ENCODE measurements around the gene UBE2Z.

Gene UBE2Z

GRCh38 chr17:48960834-48961515, 52.8 kb downstream of the UBE2Z start:
- Histone ChIP-seq H3K9ac (no peak overlapping the region), H3K4me2 (ENCODE audit: low read length) (no peak overlapping the region), H3K79me2 (no peaks in the 10 kb centered on the region), H3K27me3 (ENCODE audit: control insufficient read depth, insufficient read depth, low read length) (no peaks in the 10 kb centered on the region), H3K36me3 (ENCODE audit: control insufficient read depth, insufficient read depth, low read length) (no peaks in the 10 kb centered on the region), H3K4me1 (no peaks in the 10 kb centered on the region), H3K4me3 (ENCODE audit: low read depth, low read length) (no peak overlapping the region), H3K9me3 (ENCODE audit: control insufficient read depth, low read length) (no peaks in the 10 kb centered on the region), H2AFZ (peak overlapping the region; percentile 64), H3K27ac (no peak overlapping the region)
- TF ChIP-seq, protein P1, sequence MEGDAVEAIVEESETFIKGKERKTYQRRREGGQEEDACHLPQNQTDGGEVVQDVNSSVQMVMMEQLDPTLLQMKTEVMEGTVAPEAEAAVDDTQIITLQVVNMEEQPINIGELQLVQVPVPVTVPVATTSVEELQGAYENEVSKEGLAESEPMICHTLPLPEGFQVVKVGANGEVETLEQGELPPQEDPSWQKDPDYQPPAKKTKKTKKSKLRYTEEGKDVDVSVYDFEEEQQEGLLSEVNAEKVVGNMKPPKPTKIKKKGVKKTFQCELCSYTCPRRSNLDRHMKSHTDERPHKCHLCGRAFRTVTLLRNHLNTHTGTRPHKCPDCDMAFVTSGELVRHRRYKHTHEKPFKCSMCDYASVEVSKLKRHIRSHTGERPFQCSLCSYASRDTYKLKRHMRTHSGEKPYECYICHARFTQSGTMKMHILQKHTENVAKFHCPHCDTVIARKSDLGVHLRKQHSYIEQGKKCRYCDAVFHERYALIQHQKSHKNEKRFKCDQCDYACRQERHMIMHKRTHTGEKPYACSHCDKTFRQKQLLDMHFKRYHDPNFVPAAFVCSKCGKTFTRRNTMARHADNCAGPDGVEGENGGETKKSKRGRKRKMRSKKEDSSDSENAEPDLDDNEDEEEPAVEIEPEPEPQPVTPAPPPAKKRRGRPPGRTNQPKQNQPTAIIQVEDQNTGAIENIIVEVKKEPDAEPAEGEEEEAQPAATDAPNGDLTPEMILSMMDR (IDR thresholded peaks at IDR 0.05): no peak

- H2AFZ ChIP-seq: no peak overlapping the region
- no peak overlapping the region for H3K4me3 ChIP-seq (ENCODE audit: low read depth, low read length)
- no peaks in the 10 kb centered on the region for H3K27me3 ChIP-seq (ENCODE audit: control insufficient read depth, insufficient read depth, low read length)
- no peaks in the 10 kb centered on the region for H3K36me3 ChIP-seq (ENCODE audit: control insufficient read depth, insufficient read depth, low read length)
- H3K4me1 ChIP-seq: no peaks in the 10 kb centered on the region
- TF ChIP-seq, protein P1 (IDR thresholded peaks at IDR 0.05): no peak
- no peak overlapping the region for H3K27ac ChIP-seq
- no peaks in the 10 kb centered on the region for H3K79me2 ChIP-seq
- no peak overlapping the region for H3K9ac ChIP-seq
- no peak overlapping the region for H3K4me2 ChIP-seq (ENCODE audit: low read length)
- no peaks in the 10 kb centered on the region for H3K9me3 ChIP-seq (ENCODE audit: control insufficient read depth, low read length)
These were observed 53.5 kb downstream of the UBE2Z start for GRCh38 chr17:48961516-48962233.

DNA sequence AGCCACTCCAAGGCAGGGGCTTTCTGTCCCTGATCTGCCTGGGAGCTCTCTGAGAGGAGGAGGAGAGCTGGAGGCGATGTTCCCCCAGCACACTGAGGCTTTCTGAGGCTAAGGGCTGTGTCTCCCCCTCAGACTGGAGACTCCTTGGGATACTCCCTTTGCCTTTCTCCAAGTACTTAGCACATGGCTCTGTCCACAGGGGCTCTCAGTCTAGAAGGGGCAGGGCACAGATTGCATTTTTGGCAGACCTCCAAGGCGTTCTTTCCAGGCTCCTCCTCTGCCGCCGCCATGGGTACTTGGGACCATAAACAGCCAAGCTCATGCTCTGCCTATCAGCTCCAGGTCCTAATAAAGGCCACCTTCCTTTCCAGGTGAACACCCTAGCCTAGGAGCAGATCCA, 62.0 kb downstream of the UBE2Z start:
- Histone ChIP-seq H3K79me2 (no peaks in the 10 kb centered on the region), H3K4me1 (no peaks in the 10 kb centered on the region), H3K27me3 (ENCODE audit: control insufficient read depth, insufficient read depth, low read length) (no peaks in the 10 kb centered on the region)

DNA sequence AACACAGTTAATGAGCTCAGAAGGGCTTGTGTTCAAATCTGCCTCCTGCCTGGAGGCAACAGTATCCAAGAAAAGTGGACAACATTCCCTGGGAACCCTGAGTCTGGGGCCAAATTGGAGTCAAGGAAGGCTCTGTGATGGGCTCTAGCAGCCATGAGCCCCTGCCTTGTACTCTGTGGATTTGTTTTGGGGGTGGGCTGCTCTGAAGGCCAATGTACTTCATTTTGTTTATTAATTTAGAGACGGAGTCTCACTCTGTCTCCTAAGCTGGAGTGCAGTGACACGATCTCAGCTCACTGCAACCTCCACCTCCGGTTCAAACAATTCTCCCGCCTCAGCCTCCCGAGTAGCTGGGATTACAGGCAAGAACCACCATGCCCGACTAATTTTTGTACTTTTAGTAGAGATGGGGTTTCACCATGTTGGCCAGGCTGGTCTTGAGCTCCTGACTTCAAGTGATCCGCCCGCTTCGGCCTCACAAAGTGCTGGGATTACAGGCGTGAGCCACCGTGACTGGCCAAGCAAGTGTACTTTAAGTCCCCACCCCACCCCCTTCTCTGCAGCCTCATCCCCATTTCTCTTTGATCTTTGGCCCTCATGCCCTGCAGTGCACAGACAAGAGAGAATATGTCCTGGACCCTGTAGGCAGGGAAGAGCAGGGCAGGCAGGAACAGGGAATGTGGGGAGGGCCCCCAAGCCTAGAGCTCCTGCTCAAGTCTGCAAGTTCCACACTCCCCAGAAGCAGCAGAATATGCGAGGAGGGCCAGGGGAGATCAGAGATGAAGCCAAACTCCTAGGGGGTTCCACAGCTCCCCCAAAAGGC, 62.9 kb downstream of the UBE2Z start:
- Histone ChIP-seq H3K36me3 (ENCODE audit: control insufficient read depth, insufficient read depth, low read length) (no peaks in the 10 kb centered on the region), H3K9ac (no peak overlapping the region), H2AFZ (no peak overlapping the region), H3K4me1 (no peaks in the 10 kb centered on the region), H3K27me3 (ENCODE audit: control insufficient read depth, insufficient read depth, low read length) (no peaks in the 10 kb centered on the region), H3K27ac (no peak overlapping the region), H3K4me3 (ENCODE audit: low read depth, low read length) (no peak overlapping the region), H3K79me2 (no peaks in the 10 kb centered on the region), H3K9me3 (ENCODE audit: control insufficient read depth, low read length) (no peaks in the 10 kb centered on the region), H3K4me2 (ENCODE audit: low read length) (no peak overlapping the region)
- TF ChIP-seq, protein P1 (IDR thresholded peaks at IDR 0.05): no peak

More for the DNA sequence above, 62.0 kb downstream of the UBE2Z start:
- Histone ChIP-seq H3K4me2 (ENCODE audit: low read length) (no peak overlapping the region), H2AFZ (no peak overlapping the region), H3K36me3 (ENCODE audit: control insufficient read depth, insufficient read depth, low read length) (no peaks in the 10 kb centered on the region), H3K27ac (no peak overlapping the region), H3K9me3 (ENCODE audit: control insufficient read depth, low read length) (no peaks in the 10 kb centered on the region), H3K9ac (no peak overlapping the region), H3K4me3 (ENCODE audit: low read depth, low read length) (no peak overlapping the region)
- TF ChIP-seq, protein P1 (IDR thresholded peaks at IDR 0.05): no peak

All from parathyroid adenoma (tissue), 2 donors.